ENCODE measurements around the gene CUL1.

CUL1 gene

DNA sequence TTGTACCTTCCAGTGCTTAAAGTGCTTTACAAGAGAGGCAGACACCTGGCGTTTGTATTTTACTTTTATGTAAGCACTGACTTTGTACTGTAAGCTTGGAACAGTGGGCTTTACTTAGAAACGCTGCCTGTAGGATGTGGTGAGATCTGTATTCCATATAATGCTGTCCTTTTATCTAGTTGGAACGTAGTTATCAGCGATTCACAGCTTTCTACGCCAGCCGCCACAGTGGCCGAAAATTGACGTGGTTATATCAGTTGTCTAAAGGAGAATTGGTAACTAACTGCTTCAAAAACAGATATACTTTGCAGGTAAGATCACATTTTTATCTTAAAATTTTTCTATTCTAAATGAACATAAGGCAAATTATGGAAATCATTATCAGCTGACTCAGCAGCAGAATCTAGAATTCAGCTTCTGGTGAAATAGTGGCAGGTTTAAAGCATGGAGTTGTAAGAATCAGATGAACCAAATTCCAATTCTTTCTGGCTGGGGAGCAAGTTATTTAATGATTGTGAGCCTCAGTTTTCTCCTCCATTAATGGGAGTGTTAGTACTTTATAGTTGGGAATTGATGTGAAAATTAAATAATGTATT, 91.5 kb downstream of the CUL1 start:
- H3K36me3 ChIP-seq (ENCODE audit: control insufficient read depth in 2 of 2, insufficient read depth in 2 of 2, low read length in 2 of 2), result peaks cover 58 to 74% of the 10 kb centered on the region in 2 donors
- no peaks in the 10 kb centered on the region for H3K27me3 ChIP-seq (ENCODE audit: control insufficient read depth in 1 of 2, insufficient read depth in 2 of 2, low read length in 2 of 2)
- no peak overlapping the region for H3K4me3 ChIP-seq (ENCODE audit: low read length in 2 of 2)
- no peaks in the 10 kb centered on the region for H3K9me3 ChIP-seq (ENCODE audit: control insufficient read depth in 2 of 2, low read length in 2 of 2)
- no peaks in the 10 kb centered on the region for H3K4me1 ChIP-seq (ENCODE audit: control insufficient read depth, insufficient read depth, low read length)
- H3K9ac ChIP-seq (ENCODE audit: low read length in 2 of 2), result no peak overlapping the region
- H3K27ac ChIP-seq (ENCODE audit: low read length), result no peak overlapping the region

DNA sequence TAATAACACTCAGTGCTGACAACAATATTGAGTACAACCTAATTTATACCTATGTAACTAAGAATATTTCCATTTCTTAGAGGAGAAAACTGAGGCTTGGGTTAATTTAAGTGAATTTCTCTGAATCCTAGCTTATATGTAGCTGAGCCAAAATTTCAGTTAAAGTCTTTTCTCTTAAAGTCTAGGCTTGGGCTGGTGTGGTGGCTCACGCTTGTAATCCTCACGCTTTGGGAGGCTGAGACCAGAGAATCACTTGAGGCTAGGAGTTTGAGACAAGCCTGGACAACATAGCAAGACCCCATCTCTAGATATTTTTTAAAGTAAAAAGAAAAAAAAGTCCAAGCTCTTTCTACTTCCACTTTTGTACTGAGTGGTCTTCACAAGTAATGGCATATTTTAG, 92.1 kb downstream of the CUL1 start:
- peaks cover 58 to 70% of the 10 kb centered on the region in 2 donors for H3K36me3 ChIP-seq (ENCODE audit: control insufficient read depth in 2 of 2, insufficient read depth in 2 of 2, low read length in 2 of 2)
- H3K27me3 ChIP-seq (ENCODE audit: control insufficient read depth in 1 of 2, insufficient read depth in 2 of 2, low read length in 2 of 2), result no peaks in the 10 kb centered on the region
- H3K4me3 ChIP-seq (ENCODE audit: low read length in 2 of 2), result no peak overlapping the region
- H3K27ac ChIP-seq (ENCODE audit: low read length), result no peak overlapping the region
- no peaks in the 10 kb centered on the region for H3K9me3 ChIP-seq (ENCODE audit: control insufficient read depth in 2 of 2, low read length in 2 of 2)
- H3K9ac ChIP-seq (ENCODE audit: low read length in 2 of 2), result no peak overlapping the region
- H3K4me1 ChIP-seq (ENCODE audit: control insufficient read depth, insufficient read depth, low read length), result no peaks in the 10 kb centered on the region

DNA sequence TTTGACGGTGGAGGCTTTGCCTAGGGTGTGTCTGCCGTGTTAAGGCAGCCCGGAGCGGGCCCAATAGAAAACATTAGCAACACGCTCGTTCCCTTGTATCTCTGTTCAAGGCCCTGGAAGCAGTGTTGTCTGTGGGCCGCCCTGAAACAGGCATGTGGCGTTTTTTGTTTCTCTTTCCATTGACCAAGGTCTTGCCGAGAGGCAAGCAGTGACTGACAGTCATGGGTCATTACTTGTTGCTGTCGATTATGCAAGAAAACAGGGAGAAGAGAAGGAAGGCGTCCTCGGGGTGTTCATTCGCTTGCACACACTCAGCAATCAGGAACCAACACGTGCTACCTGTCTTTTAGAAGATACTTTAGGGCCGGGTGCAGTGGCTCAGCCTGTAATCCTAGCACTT, 92.8 kb downstream of the CUL1 start:
- Histone ChIP-seq H3K9me3 (ENCODE audit: control insufficient read depth in 2 of 2, low read length in 2 of 2) (no peaks in the 10 kb centered on the region), H3K27ac (ENCODE audit: low read length) (no peak overlapping the region), H3K27me3 (ENCODE audit: control insufficient read depth in 1 of 2, insufficient read depth in 2 of 2, low read length in 2 of 2) (no peaks in the 10 kb centered on the region), H3K4me1 (ENCODE audit: control insufficient read depth, insufficient read depth, low read length) (no peaks in the 10 kb centered on the region), H3K36me3 (ENCODE audit: control insufficient read depth in 2 of 2, insufficient read depth in 2 of 2, low read length in 2 of 2) (peaks cover 56 to 65% of the 10 kb centered on the region in 2 donors), H3K4me3 (ENCODE audit: low read length in 2 of 2) (no peak overlapping the region), H3K9ac (ENCODE audit: low read length in 2 of 2) (no peak overlapping the region)

DNA sequence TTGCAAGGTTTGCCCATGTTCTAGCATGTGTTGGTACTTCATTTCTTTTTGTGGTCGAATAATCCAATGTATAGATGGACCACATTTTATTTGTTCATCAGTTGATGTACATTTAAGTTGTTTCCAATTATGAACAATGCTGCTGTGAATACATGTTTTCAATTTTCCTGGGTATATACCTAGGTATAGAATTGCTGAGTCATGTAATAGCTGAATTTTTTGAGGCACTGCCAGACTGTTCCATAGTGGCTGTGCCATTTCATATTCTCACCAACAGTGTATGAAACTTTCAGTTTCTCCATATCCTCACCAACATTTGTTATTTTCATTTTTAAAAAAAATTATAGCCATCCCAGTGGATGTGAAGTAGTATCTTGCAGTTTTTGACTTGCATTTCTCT, 94.9 kb downstream of the CUL1 start:
- Histone ChIP-seq H3K9me3 (ENCODE audit: control insufficient read depth in 2 of 2, low read length in 2 of 2) (no peaks in the 10 kb centered on the region), H3K9ac (ENCODE audit: low read length in 2 of 2) (no peak overlapping the region), H3K36me3 (ENCODE audit: control insufficient read depth in 2 of 2, insufficient read depth in 2 of 2, low read length in 2 of 2) (peaks cover 53 to 61% of the 10 kb centered on the region in 2 donors), H3K27me3 (ENCODE audit: control insufficient read depth in 1 of 2, insufficient read depth in 2 of 2, low read length in 2 of 2) (no peaks in the 10 kb centered on the region), H3K4me1 (ENCODE audit: control insufficient read depth, insufficient read depth, low read length) (no peaks in the 10 kb centered on the region), H3K27ac (ENCODE audit: low read length) (no peak overlapping the region), H3K4me3 (ENCODE audit: low read length in 2 of 2) (no peak overlapping the region)

DNA sequence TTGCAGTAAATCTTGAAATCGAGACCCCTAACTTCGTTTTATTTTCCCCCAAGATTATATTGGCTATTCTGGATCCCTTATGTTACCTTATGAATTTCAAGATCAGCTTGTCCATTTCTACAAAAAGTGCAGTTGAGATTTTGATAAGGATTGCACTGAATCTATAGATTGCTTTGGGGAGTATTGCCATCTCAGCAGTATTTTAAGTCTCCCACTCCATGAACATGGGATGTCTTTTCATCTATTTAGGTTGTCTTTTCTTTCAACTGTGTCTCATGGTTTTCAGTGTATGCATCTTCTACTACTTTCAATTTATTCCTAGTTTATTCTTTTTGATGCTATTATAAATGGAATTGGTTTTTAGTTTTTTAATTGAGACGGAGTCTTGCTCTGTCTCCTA, 95.8 kb downstream of the CUL1 start:
- Histone ChIP-seq H3K36me3 (ENCODE audit: control insufficient read depth in 2 of 2, insufficient read depth in 2 of 2, low read length in 2 of 2) (peaks cover 52 to 61% of the 10 kb centered on the region in 2 donors), H3K27me3 (ENCODE audit: control insufficient read depth in 1 of 2, insufficient read depth in 2 of 2, low read length in 2 of 2) (no peaks in the 10 kb centered on the region), H3K27ac (ENCODE audit: low read length) (no peak overlapping the region), H3K4me1 (ENCODE audit: control insufficient read depth, insufficient read depth, low read length) (no peaks in the 10 kb centered on the region), H3K9me3 (ENCODE audit: control insufficient read depth in 2 of 2, low read length in 2 of 2) (no peaks in the 10 kb centered on the region), H3K9ac (ENCODE audit: low read length in 2 of 2) (no peak overlapping the region), H3K4me3 (ENCODE audit: low read length in 2 of 2) (no peak overlapping the region)

DNA sequence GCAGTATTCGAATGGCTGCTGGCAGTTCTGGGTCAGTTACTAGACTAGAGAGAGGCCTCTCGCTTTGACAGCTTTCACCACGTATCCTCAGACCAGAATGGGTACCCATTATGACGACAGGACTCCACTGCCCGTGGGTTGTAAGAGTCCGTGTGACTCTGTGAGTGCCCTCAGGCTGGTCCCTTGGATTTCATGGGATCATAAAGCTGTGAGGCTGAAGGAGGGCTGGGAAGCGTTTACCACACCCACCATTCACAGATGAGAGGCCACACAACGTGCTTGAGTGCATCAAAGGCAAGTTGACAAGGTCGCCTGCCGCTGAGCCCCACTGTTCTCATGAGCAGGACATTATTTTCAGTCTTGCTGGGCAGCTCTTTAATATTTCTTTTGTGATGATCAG, 98.1 kb downstream of the CUL1 start:
- peaks cover 55 to 56% of the 10 kb centered on the region in 2 donors for H3K36me3 ChIP-seq (ENCODE audit: control insufficient read depth in 2 of 2, insufficient read depth in 2 of 2, low read length in 2 of 2)
- H3K27ac ChIP-seq (ENCODE audit: low read length), result no peak overlapping the region
- no peaks in the 10 kb centered on the region for H3K27me3 ChIP-seq (ENCODE audit: control insufficient read depth in 1 of 2, insufficient read depth in 2 of 2, low read length in 2 of 2)
- H3K4me3 ChIP-seq (ENCODE audit: low read length in 2 of 2), result no peak overlapping the region
- H3K9ac ChIP-seq (ENCODE audit: low read length in 2 of 2), result no peak overlapping the region
- H3K9me3 ChIP-seq (ENCODE audit: control insufficient read depth in 2 of 2, low read length in 2 of 2), result no peaks in the 10 kb centered on the region
- H3K4me1 ChIP-seq (ENCODE audit: control insufficient read depth, insufficient read depth, low read length), result no peaks in the 10 kb centered on the region

DNA sequence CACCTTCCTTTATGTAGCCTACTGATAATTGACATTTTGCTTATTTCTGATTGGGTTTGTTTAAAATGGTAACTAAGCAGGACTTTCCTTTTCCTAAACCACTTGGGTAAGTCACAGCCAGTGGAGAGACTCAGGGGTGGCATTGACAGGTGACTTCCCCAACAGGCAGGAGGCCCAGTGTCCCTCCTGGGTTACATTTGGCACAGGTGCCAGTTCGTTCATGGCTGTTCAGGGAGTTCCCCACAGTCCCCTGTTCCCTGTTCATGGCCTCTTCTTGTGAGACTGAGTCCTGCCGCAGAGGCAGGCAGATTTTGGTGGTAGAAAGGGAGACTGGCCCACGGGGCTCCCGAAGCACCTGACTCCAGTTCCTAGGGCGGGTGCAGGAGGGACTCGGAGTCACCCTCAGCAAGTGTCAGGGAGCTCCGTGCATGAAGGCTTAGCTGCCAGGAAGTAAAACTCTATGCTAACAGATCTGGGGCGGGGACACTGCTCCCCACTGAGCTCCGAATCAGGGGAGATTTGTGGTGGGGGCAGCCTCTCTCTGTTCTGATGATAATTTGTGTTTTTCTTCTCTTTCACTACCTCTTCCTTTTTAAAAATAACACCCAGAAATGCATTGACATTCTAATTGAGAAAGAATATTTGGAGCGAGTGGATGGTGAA, 101.3 kb downstream of the CUL1 start:
- H3K36me3 ChIP-seq (ENCODE audit: control insufficient read depth in 2 of 2, insufficient read depth in 2 of 2, low read length in 2 of 2), result peaks cover 42 to 51% of the 10 kb centered on the region in 2 donors
- no peak overlapping the region for H3K9ac ChIP-seq (ENCODE audit: low read length in 2 of 2)
- H3K27ac ChIP-seq (ENCODE audit: low read length), result no peak overlapping the region
- H3K4me3 ChIP-seq (ENCODE audit: low read length in 2 of 2), result no peak overlapping the region
- no peaks in the 10 kb centered on the region for H3K4me1 ChIP-seq (ENCODE audit: control insufficient read depth, insufficient read depth, low read length)
- H3K9me3 ChIP-seq (ENCODE audit: control insufficient read depth in 2 of 2, low read length in 2 of 2), result no peaks in the 10 kb centered on the region
- no peaks in the 10 kb centered on the region for H3K27me3 ChIP-seq (ENCODE audit: control insufficient read depth in 1 of 2, insufficient read depth in 2 of 2, low read length in 2 of 2)

DNA sequence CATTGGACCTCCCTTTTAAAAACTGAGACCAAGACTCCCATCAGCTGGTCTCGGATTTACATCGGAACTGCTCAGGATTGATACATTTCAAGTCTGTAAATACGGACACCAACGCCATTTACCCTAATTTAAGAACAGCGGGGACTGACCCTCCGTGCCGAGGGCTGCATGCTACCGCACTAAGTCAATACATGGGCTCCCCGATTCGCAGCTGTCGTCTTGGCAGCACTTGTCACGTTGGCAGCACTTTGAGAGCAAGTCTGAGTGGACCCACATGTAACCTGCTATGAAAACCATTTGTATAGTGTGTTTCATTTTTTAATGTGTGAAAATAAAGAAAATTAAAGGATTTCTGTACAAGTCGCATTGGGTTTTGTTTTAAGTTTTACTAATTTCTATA, 102.0 kb downstream of the CUL1 start:
- peaks cover 42 to 51% of the 10 kb centered on the region in 2 donors for H3K36me3 ChIP-seq (ENCODE audit: control insufficient read depth in 2 of 2, insufficient read depth in 2 of 2, low read length in 2 of 2)
- no peak overlapping the region for H3K4me3 ChIP-seq (ENCODE audit: low read length in 2 of 2)

DNA sequence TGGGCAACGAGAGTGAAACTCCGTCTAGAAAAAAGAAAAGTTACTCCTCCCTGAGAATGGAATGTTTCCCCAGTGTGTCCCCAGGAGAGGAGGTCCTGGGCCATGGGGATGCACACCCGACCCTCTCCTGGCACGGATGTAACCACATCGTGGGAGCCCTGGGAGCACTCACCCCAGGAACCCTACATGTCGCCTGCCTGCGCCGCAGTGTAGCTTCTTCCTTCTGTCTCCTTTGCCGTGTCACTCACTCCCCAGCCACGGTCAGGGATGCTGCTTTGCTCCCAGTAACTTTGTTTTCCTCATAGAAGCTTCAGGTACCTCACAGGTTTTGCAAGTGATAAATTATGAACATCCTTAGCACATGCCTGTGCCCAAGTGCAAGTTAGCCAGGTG, 103.4 kb downstream of the CUL1 start:
- H3K4me3 ChIP-seq (ENCODE audit: low read length in 2 of 2), result no peak overlapping the region
- H3K9me3 ChIP-seq (ENCODE audit: control insufficient read depth in 2 of 2, low read length in 2 of 2), result no peaks in the 10 kb centered on the region
- H3K4me1 ChIP-seq (ENCODE audit: control insufficient read depth, insufficient read depth, low read length), result no peaks in the 10 kb centered on the region
- H3K27ac ChIP-seq (ENCODE audit: low read length), result no peak overlapping the region
- peaks cover 37 to 48% of the 10 kb centered on the region in 2 donors for H3K36me3 ChIP-seq (ENCODE audit: control insufficient read depth in 2 of 2, insufficient read depth in 2 of 2, low read length in 2 of 2)
- no peaks in the 10 kb centered on the region for H3K27me3 ChIP-seq (ENCODE audit: control insufficient read depth in 1 of 2, insufficient read depth in 2 of 2, low read length in 2 of 2)
- H3K9ac ChIP-seq (ENCODE audit: low read length in 2 of 2), result no peak overlapping the region

More for the DNA sequence above, 102.0 kb downstream of the CUL1 start:
- no peak overlapping the region for H3K27ac ChIP-seq (ENCODE audit: low read length)
- no peak overlapping the region for H3K9ac ChIP-seq (ENCODE audit: low read length in 2 of 2)
- no peaks in the 10 kb centered on the region for H3K9me3 ChIP-seq (ENCODE audit: control insufficient read depth in 2 of 2, low read length in 2 of 2)
- H3K4me1 ChIP-seq (ENCODE audit: control insufficient read depth, insufficient read depth, low read length), result no peaks in the 10 kb centered on the region
- no peaks in the 10 kb centered on the region for H3K27me3 ChIP-seq (ENCODE audit: control insufficient read depth in 1 of 2, insufficient read depth in 2 of 2, low read length in 2 of 2)

DNA sequence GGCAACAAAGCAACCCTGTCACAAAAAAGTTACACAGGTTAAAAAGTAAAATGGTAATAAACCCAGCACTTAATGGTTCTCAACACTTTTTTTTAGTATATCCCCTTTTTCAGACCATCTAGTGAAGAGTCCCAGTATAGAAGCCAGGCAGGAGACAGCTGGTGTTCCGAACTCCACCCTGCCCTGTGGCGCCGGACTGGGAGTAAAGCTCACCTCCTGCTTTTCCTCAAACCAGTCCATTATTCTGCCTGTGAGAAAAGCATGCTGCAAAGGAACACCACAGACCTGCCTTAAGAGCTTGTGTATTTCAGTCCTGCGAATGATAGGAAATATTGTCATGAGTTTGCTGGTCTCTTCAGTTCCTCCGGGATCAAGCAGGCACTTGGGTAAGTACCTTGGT, 104.4 kb downstream of the CUL1 start:
- no peak overlapping the region for H3K9ac ChIP-seq (ENCODE audit: low read length in 2 of 2)
- H3K36me3 ChIP-seq (ENCODE audit: control insufficient read depth in 2 of 2, insufficient read depth in 2 of 2, low read length in 2 of 2), result peaks cover 34 to 47% of the 10 kb centered on the region in 2 donors
- no peaks in the 10 kb centered on the region for H3K9me3 ChIP-seq (ENCODE audit: control insufficient read depth in 2 of 2, low read length in 2 of 2)
- no peak overlapping the region for H3K27ac ChIP-seq (ENCODE audit: low read length)
- H3K4me3 ChIP-seq (ENCODE audit: low read length in 2 of 2), result no peak overlapping the region
- no peaks in the 10 kb centered on the region for H3K27me3 ChIP-seq (ENCODE audit: control insufficient read depth in 1 of 2, insufficient read depth in 2 of 2, low read length in 2 of 2)
- no peaks in the 10 kb centered on the region for H3K4me1 ChIP-seq (ENCODE audit: control insufficient read depth, insufficient read depth, low read length)
